Osteoblast (primary cell): Measurements from ENCODE around the gene ACER3. TPM values are rescaled to one million over a fixed set of nuclear protein-coding genes. Genes with fewer than 3 reads are reported as not detected.
A peak's percentile ranks its signal among the peaks of the same experiment; 100 is the strongest.

Experiments
- DNase-seq: peaks from one replicate; pipeline ENCODE4 v3.0.0; 2011; ENCODE audit warnings: low spot score, mixed read lengths; ENCODE audit not compliant: insufficient read length; ENCODE audit errors: missing footprints
- H2AFZ ChIP-seq: 2 replicates; pipeline ENCODE4 v1.6.0; 2011; ENCODE audit warnings: mild to moderate bottlenecking, low read length
- H3K27ac ChIP-seq: 2 replicates; pipeline ENCODE4 v1.5.1; 2011; ENCODE audit warnings: mild to moderate bottlenecking, low read depth, low read length, moderate library complexity
- H3K27me3 ChIP-seq: 2 replicates; pipeline ENCODE4 v1.6.0; 2012; ENCODE audit warnings: mild to moderate bottlenecking, control low read depth, inconsistent platforms, low read length, moderate library complexity; ENCODE audit not compliant: insufficient read depth
- H3K36me3 ChIP-seq: 2 replicates; pipeline ENCODE4 v1.5.1; 2011; ENCODE audit warnings: mild to moderate bottlenecking, low read length, control low read depth, moderate library complexity; ENCODE audit not compliant: insufficient read depth
- H3K4me1 ChIP-seq: 2 replicates; pipeline ENCODE4 v1.5.1; 2011; ENCODE audit warnings: mild to moderate bottlenecking, low read length, control low read depth, moderate library complexity; ENCODE audit not compliant: insufficient read depth
- H3K4me2 ChIP-seq: 2 replicates; pipeline ENCODE4 v1.6.0; 2011; ENCODE audit warnings: mild to moderate bottlenecking, low read length; ENCODE audit not compliant: insufficient read depth
- H3K4me3 ChIP-seq: fragments of 200-600 bp; sonication (generic); 3 replicates; pipeline ENCODE4 v1.5.1; 2012; ENCODE audit warnings: mild to moderate bottlenecking, low read length, inconsistent platforms; ENCODE audit not compliant: insufficient read depth
- H3K79me2 ChIP-seq: 2 replicates; pipeline ENCODE4 v1.6.0; 2012; ENCODE audit warnings: mild to moderate bottlenecking, low read length, control low read depth, inconsistent platforms; ENCODE audit not compliant: insufficient read depth
- H3K9me3 ChIP-seq: 2 replicates; pipeline ENCODE4 v1.5.1; 2011; ENCODE audit warnings: low read depth, low read length, control low read depth
- H4K20me1 ChIP-seq: 2 replicates; pipeline ENCODE4 v1.6.0; 2012; ENCODE audit warnings: mild to moderate bottlenecking, low read length, control low read depth; ENCODE audit not compliant: insufficient read depth
- CTCF ChIP-seq: IDR thresholded peaks from 2 replicates; pipeline ENCODE4 v1.5.1; 2011; ENCODE audit warnings: mild to moderate bottlenecking, low read depth, low read length, moderate library complexity; ENCODE audit errors: extremely low read depth
- total RNA-seq: library from RNA; depleted of rRNA; stranded (reverse); fragments of >200 nt; gene quantifications from 2 replicates; pipeline ENCODE4 v1.2.3, GENCODE V29; 2012

The ACER3 gene
- total RNA-seq, 1 donor, result 9.8 TPM

GRCh38 chr11:76916712-76917111, 56.0 kb downstream of the ACER3 start:
- DNase-seq, result no peak

GRCh38 chr11:76918941-76919386, 58.2 kb downstream of the ACER3 start:
- Histone ChIP-seq H3K4me3 (peak overlapping the region; percentile 62), H4K20me1 (no peaks in the 10 kb centered on the region), H3K27me3 (no peaks in the 10 kb centered on the region), H3K4me2 (peak overlapping the region; percentile 79), H3K36me3 (no peaks in the 10 kb centered on the region), H3K27ac (peak overlapping the region; percentile 27), H3K79me2 (no peaks in the 10 kb centered on the region), H2AFZ (peak overlapping the region; percentile 59), H3K4me1 (peaks cover 4% of the 10 kb centered on the region), H3K9me3 (no peaks in the 10 kb centered on the region)
- peak; percentile 75 for TF ChIP-seq CTCF
- DNase-seq, result peak; percentile 39

More at GRCh38 chr11:76916712-76917111, 56.0 kb downstream of the ACER3 start:
- Histone ChIP-seq H4K20me1 (no peaks in the 10 kb centered on the region), H2AFZ (peak overlapping the region; percentile 34), H3K27me3 (no peaks in the 10 kb centered on the region), H3K27ac (no peak overlapping the region), H3K79me2 (no peaks in the 10 kb centered on the region), H3K36me3 (no peaks in the 10 kb centered on the region), H3K4me3 (no peak overlapping the region), H3K9me3 (no peaks in the 10 kb centered on the region), H3K4me1 (peaks cover 4% of the 10 kb centered on the region), H3K4me2 (no peak overlapping the region)
- no peak for TF ChIP-seq CTCF

- Histone ChIP-seq H3K79me2 (no peaks in the 10 kb centered on the region), H2AFZ (no peak overlapping the region), H3K4me2 (no peak overlapping the region), H3K9me3 (no peaks in the 10 kb centered on the region), H3K4me1 (peaks cover 4% of the 10 kb centered on the region), H3K36me3 (no peaks in the 10 kb centered on the region), H3K4me3 (no peak overlapping the region), H4K20me1 (no peaks in the 10 kb centered on the region), H3K27ac (no peak overlapping the region), H3K27me3 (no peaks in the 10 kb centered on the region)
- no peak for TF ChIP-seq CTCF
- no peak for DNase-seq
These were observed 58.7 kb downstream of the ACER3 start for GRCh38 chr11:76919467-76919866.

- Histone ChIP-seq H3K4me2 (peak overlapping the region; percentile 73), H3K27ac (no peak overlapping the region), H3K4me1 (peaks cover 4% of the 10 kb centered on the region), H3K4me3 (no peak overlapping the region), H3K79me2 (no peaks in the 10 kb centered on the region), H3K9me3 (no peaks in the 10 kb centered on the region), H4K20me1 (no peaks in the 10 kb centered on the region), H3K36me3 (no peaks in the 10 kb centered on the region), H2AFZ (peak overlapping the region; percentile 85), H3K27me3 (no peaks in the 10 kb centered on the region)
- peak; percentile 96 for TF ChIP-seq CTCF
- DNase-seq, result peak; percentile 86
These were observed 59.4 kb downstream of the ACER3 start for GRCh38 chr11:76919887-76920746.
